Measurements from ENCODE around the gene RPL29. TPM values are rescaled to one million over a fixed set of nuclear protein-coding genes. Genes with fewer than 3 reads are reported as not detected.
A peak's percentile ranks its signal among the peaks of the same experiment; 100 is the strongest.

RPL29 gene
- total RNA-seq, 6 donors from 2014 or later: 306 to 1,159 (median 770) TPM

DNA sequence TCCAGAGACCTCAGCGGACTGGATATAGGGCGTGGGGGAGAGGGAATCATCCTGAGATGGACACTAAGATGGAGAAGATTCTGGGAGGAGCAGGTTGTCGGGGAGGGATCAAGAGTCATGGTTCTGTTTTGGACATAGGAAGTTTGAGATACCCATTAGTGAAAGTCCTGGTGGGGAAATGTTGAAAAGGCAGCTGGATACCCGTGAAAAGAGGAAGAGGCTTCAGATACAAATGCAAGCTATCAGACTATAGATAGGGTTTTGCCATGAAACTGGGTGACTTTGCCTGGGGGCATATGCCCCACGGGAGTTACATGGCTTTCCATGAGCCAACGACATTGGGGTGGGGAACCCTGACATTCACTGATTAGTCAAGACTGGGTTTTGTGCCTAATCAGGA lies 41.6 kb downstream of the RPL29 start:
- ATAC-seq (ENCODE audit: low FRiP score in 2 of 2) (no peak), DNase-seq (no peak)
- Histone ChIP-seq H3K27ac (no peak overlapping the region), H3K4me3 (no peak overlapping the region), H3K27me3 (peaks cover 0 to 9% (median 0%) of the 10 kb centered on the region in 4 donors), H3K36me3 (peaks cover 0 to 12% (median 6%) of the 10 kb centered on the region in 4 donors), H3K4me1 (peaks cover 6 to 18% (median 10%) of the 10 kb centered on the region in 4 donors), H3K9me3 (no peaks in the 10 kb centered on the region)
- TF ChIP-seq EP300 (IDR thresholded peaks at IDR 0.05) (no peak), POLR2A (IDR thresholded peaks at IDR 0.05) (no peak), POLR2AphosphoS5 (IDR thresholded peaks at IDR 0.05) (no peak)
- TF ChIP-seq, protein P1, sequence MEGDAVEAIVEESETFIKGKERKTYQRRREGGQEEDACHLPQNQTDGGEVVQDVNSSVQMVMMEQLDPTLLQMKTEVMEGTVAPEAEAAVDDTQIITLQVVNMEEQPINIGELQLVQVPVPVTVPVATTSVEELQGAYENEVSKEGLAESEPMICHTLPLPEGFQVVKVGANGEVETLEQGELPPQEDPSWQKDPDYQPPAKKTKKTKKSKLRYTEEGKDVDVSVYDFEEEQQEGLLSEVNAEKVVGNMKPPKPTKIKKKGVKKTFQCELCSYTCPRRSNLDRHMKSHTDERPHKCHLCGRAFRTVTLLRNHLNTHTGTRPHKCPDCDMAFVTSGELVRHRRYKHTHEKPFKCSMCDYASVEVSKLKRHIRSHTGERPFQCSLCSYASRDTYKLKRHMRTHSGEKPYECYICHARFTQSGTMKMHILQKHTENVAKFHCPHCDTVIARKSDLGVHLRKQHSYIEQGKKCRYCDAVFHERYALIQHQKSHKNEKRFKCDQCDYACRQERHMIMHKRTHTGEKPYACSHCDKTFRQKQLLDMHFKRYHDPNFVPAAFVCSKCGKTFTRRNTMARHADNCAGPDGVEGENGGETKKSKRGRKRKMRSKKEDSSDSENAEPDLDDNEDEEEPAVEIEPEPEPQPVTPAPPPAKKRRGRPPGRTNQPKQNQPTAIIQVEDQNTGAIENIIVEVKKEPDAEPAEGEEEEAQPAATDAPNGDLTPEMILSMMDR (IDR thresholded peaks at IDR 0.05): no peak
- 69 to 70% methylated on average over 6 of the region's 6 CpGs for WGBS, 2 donors

DNA sequence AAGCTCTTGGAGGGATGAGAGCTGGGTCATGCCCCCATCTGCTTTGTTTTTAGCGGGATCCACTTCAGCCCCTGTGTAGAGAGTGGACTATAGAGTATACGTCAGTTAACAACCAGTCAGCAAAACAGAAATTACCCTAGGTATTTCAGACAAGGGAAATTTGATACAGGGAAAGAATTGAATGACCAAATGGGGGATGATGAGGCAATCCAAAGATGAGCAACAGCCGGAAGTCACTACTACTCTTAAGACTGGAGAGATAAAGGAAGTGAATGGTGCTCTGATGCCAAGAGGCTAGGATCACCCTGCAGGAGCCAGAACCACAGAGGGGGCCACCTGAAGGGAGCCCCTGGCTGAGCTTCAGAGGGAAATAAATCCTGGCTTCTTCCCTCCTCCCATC lies 42.2 kb downstream of the RPL29 start:
- ATAC-seq (ENCODE audit: low FRiP score in 2 of 2) (peak in 1 of 2 donors; percentile 44), DNase-seq (no peak)
- Histone ChIP-seq H3K27me3 (peaks cover 0 to 9% (median 0%) of the 10 kb centered on the region in 4 donors), H3K4me3 (no peak overlapping the region), H3K27ac (no peak overlapping the region), H3K9me3 (no peaks in the 10 kb centered on the region), H3K36me3 (peaks cover 0 to 7% (median 3%) of the 10 kb centered on the region in 4 donors), H3K4me1 (peaks cover 6 to 18% (median 10%) of the 10 kb centered on the region in 4 donors)
- 66 to 78% methylated on average over 3 of the region's 3 CpGs for WGBS, 2 donors
- TF ChIP-seq EP300 (IDR thresholded peaks at IDR 0.05) (no peak), POLR2A (IDR thresholded peaks at IDR 0.05) (no peak), POLR2AphosphoS5 (IDR thresholded peaks at IDR 0.05) (no peak)
- TF ChIP-seq, protein P1 (IDR thresholded peaks at IDR 0.05): no peak

DNA sequence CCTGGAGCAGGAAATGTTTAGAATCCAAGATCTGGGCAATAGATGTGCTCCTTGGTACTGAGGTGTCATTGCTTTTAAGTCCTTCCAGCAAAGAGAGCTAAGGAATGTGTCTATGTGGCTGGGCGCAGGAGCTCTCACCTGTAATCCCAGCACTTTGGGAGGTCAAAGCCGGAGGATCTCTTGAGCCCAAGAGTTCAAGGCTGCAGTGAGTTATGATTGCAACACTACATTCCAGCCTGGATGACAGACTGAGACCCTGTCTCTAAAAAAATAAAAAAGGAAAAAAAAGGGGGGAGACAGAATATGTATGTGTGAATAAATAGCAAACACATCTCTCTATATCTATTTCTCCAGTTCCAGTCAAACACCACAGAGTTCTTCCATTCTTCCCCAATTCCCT lies 44.8 kb downstream of the RPL29 start:
- ATAC-seq (ENCODE audit: low FRiP score in 2 of 2) (no peak), DNase-seq (no peak)
- 82 to 89% methylated on average over 2 of the region's 2 CpGs for WGBS, 2 donors
- Histone ChIP-seq H3K9me3 (no peaks in the 10 kb centered on the region), H3K36me3 (peaks cover 0 to 6% (median 2%) of the 10 kb centered on the region in 4 donors), H3K27me3 (peaks cover 0 to 3% (median 0%) of the 10 kb centered on the region in 4 donors), H3K27ac (no peak overlapping the region), H3K4me1 (peaks cover 0 to 8% (median 4%) of the 10 kb centered on the region in 4 donors), H3K4me3 (no peak overlapping the region)
- TF ChIP-seq POLR2A (IDR thresholded peaks at IDR 0.05) (no peak), POLR2AphosphoS5 (IDR thresholded peaks at IDR 0.05) (no peak), EP300 (IDR thresholded peaks at IDR 0.05) (no peak)
- TF ChIP-seq, protein P1 (IDR thresholded peaks at IDR 0.05): no peak

DNA sequence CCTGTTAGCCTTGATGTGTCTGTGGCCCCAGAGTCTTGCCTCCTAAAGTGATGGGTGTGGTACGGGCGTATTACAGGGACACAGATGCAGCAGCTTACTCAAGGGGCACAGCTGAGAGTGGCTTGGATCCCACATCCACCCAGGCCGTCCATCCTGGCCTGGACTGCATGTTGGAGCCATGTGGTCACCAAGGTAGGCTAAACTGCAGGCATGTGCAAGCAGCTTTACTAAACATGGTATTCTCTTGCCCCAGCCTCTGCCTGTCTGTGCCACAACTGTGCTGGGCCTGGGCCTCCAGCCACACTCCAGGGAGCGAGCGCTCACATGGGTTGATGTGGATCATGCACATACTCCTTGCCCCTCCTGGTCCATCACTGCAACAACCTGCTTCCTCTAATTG lies 46.6 kb downstream of the RPL29 start:
- WGBS, 2 donors: 86 to 93% methylated on average over 4 to 5 of the region's 5 CpGs
- Histone ChIP-seq H3K27ac (no peak overlapping the region), H3K36me3 (peaks cover 0 to 15% (median 2%) of the 10 kb centered on the region in 4 donors), H3K27me3 (no peaks in the 10 kb centered on the region), H3K9me3 (no peaks in the 10 kb centered on the region), H3K4me1 (no peaks in the 10 kb centered on the region), H3K4me3 (no peak overlapping the region)
- TF ChIP-seq POLR2AphosphoS5 (IDR thresholded peaks at IDR 0.05) (no peak), EP300 (IDR thresholded peaks at IDR 0.05) (no peak), POLR2A (IDR thresholded peaks at IDR 0.05) (no peak)
- TF ChIP-seq, protein P1 (IDR thresholded peaks at IDR 0.05): no peak
- DNase-seq (no peak), ATAC-seq (ENCODE audit: low FRiP score in 2 of 2) (no peak)

DNA sequence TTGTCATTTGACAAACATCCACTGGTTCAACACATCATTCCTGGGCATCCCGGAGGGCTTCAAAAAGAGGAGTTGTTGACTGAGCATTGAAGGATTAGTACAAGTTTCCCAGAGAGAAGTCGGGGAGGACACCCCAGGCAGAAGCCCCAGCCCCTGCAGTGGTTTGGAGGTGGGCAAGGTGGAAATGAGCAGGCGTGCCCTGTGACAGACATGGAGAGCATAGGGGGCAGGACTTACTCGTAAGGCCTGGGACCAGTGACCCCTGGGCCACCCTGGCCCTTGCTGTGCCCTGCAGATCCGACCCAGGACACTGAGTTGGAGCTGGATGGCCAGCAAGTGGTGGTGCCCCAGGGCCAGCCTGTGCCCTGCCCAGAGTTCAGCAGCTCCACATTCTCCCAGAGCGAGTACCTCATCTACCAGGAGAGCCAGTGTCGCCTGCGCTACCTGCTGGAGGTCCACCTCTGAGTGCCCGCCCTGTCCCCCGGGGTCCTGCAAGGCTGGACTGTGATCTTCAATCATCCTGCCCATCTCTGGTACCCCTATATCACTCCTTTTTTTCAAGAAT lies 47.6 kb downstream of the RPL29 start:
- DNase-seq (no peak), ATAC-seq (ENCODE audit: low FRiP score in 2 of 2) (no peak)
- Histone ChIP-seq H3K4me3 (no peak overlapping the region), H3K27ac (no peak overlapping the region), H3K4me1 (peaks cover 4 to 5% (median 4%) of the 10 kb centered on the region in 4 donors), H3K27me3 (no peaks in the 10 kb centered on the region), H3K36me3 (peaks cover 0 to 17% (median 2%) of the 10 kb centered on the region in 4 donors), H3K9me3 (no peaks in the 10 kb centered on the region)
- TF ChIP-seq, protein P1 (IDR thresholded peaks at IDR 0.05): no peak
- TF ChIP-seq POLR2A (IDR thresholded peaks at IDR 0.05) (no peak), EP300 (IDR thresholded peaks at IDR 0.05) (no peak), POLR2AphosphoS5 (IDR thresholded peaks at IDR 0.05) (no peak)
- WGBS, 2 donors: 86 to 91% methylated on average over 9 to 10 of the region's 10 CpGs

Data from upper lobe of left lung (tissue), 6 donors.